HEK293 (cell line): ENCODE results near the gene LRP1B.

Experiments
- CTCF ChIA-PET: fragments of 350-600 bp; formaldehyde crosslinking; extraction: SDS; loops from one replicate; lab custom pipeline; 2021; ENCODE audit warnings: antibody characterized with exemption; lab: Yijun Ruan, JAX
- POLR2A ChIA-PET: fragments of 300-600 bp; formaldehyde crosslinking; extraction: SDS; loops from one replicate; lab custom pipeline; 2020; ENCODE audit warnings: antibody characterized with exemption, inconsistent platforms; lab: Yijun Ruan, JAX
- H3K27ac ChIP-seq: fragments of 200-500 bp; sonication (Bioruptor generic); 2 replicates; pipeline ENCODE4 v1.5.1; 2014; ENCODE audit warnings: low read depth, low read length, control low read depth, inconsistent platforms; ENCODE audit errors: extremely low read depth
- H3K36me3 ChIP-seq, 2 experiments: fragments of 200-500 bp in 1 of 2; sonication (Bioruptor generic) in 1 of 2; 1 replicate in 1 of 2; 2 replicates in 1 of 2; pipeline ENCODE4 v1.5.1; 2014 to 2017; ENCODE audit warnings: inconsistent platforms in 2 of 2, low read length in 2 of 2; ENCODE audit not compliant: control insufficient read depth in 2 of 2, insufficient read depth in 1 of 2
- H3K4me1 ChIP-seq: fragments of 200-500 bp; sonication (Bioruptor generic); 2 replicates; pipeline ENCODE4 v1.5.1; 2014; ENCODE audit warnings: mild to moderate bottlenecking, low read length, inconsistent platforms; ENCODE audit not compliant: control insufficient read depth, insufficient read depth
- H3K4me3 ChIP-seq: 2 replicates; pipeline ENCODE4 v1.5.1; 2011; ENCODE audit warnings: low read depth, mild to moderate bottlenecking, control low read depth, low read length, moderate library complexity
- H3K9me3 ChIP-seq: fragments of 200-500 bp; sonication (Bioruptor generic); 2 replicates; pipeline ENCODE4 v1.5.1; 2014; ENCODE audit warnings: low read depth, low read length, inconsistent platforms; ENCODE audit not compliant: control insufficient read depth, insufficient read depth
- IKZF3 ChIP-seq: fragments of 450-650 bp; IDR thresholded peaks from 2 replicates; pipeline ENCODE4 v1.5.0; 2018; ENCODE audit warnings: missing biosample characterization, mild to moderate bottlenecking, missing genetic modification characterization, moderate library complexity
- KLF7 ChIP-seq: fragments of 450-650 bp; formaldehyde crosslinking; IDR thresholded peaks from 2 replicates; pipeline ENCODE4 v1.5.1; 2016; ENCODE audit warnings: missing biosample characterization, missing genetic modification characterization, borderline replicate concordance
- MZF1 ChIP-seq: fragments of 450-650 bp; formaldehyde crosslinking; IDR thresholded peaks from 2 replicates; pipeline ENCODE4 v1.5.1; 2017; ENCODE audit warnings: missing biosample characterization, missing genetic modification characterization, borderline replicate concordance
- PRDM1 ChIP-seq: fragments of 450-650 bp; formaldehyde crosslinking; IDR thresholded peaks from 2 replicates; pipeline ENCODE4; 2016; ENCODE audit warnings: missing biosample characterization, missing genetic modification characterization
- PRDM6 ChIP-seq: fragments of 450-650 bp; formaldehyde crosslinking; IDR thresholded peaks from 2 replicates; pipeline ENCODE4 v1.5.1; 2017; ENCODE audit warnings: missing biosample characterization, missing genetic modification characterization
- REST ChIP-seq: fragments of 450-650 bp; formaldehyde crosslinking; IDR thresholded peaks from 2 replicates; pipeline ENCODE4 v1.5.1; 2016; ENCODE audit warnings: missing biosample characterization, missing genetic modification characterization
- SCRT1 ChIP-seq: fragments of 450-650 bp; formaldehyde crosslinking; IDR thresholded peaks from 2 replicates; pipeline ENCODE4 v1.5.1; 2016; ENCODE audit warnings: missing biosample characterization, missing genetic modification characterization, borderline replicate concordance
- YY1 ChIP-seq: fragments of 450-650 bp; formaldehyde crosslinking; IDR thresholded peaks from 2 replicates; pipeline ENCODE4 v1.5.1; 2018; ENCODE audit warnings: missing biosample characterization, missing genetic modification characterization
- ZBTB17 ChIP-seq: fragments of 450-650 bp; formaldehyde crosslinking; IDR thresholded peaks from 2 replicates; pipeline ENCODE4 v1.5.1; 2016; ENCODE audit warnings: missing biosample characterization, missing genetic modification characterization
- ZBTB21 ChIP-seq: fragments of 450-650 bp; formaldehyde crosslinking; IDR thresholded peaks from 2 replicates; pipeline ENCODE4 v1.5.1; 2017; ENCODE audit warnings: missing biosample characterization, missing genetic modification characterization
- ZBTB49 ChIP-seq: fragments of 450-650 bp; formaldehyde crosslinking; IDR thresholded peaks from 2 replicates; pipeline ENCODE4 v1.5.1; 2016; ENCODE audit warnings: missing biosample characterization, missing genetic modification characterization, low read depth
- ZBTB8A ChIP-seq: fragments of 450-650 bp; formaldehyde crosslinking; IDR thresholded peaks from 2 replicates; pipeline ENCODE4 v1.5.1; 2016; ENCODE audit warnings: missing biosample characterization, missing genetic modification characterization
- ZEB2 ChIP-seq: fragments of 450-650 bp; formaldehyde crosslinking; IDR thresholded peaks from 2 replicates; pipeline ENCODE4 v1.5.1; 2016; ENCODE audit warnings: missing biosample characterization, missing genetic modification characterization
- ZNF169 ChIP-seq: fragments of 450-650 bp; formaldehyde crosslinking; IDR thresholded peaks from 2 replicates; pipeline ENCODE4 v1.5.1; 2016; ENCODE audit warnings: missing biosample characterization, missing genetic modification characterization
- ZNF211 ChIP-seq: fragments of 450-650 bp; formaldehyde crosslinking; IDR thresholded peaks from 2 replicates; pipeline ENCODE4 v1.5.1; 2016; ENCODE audit warnings: low read depth, missing biosample characterization, missing genetic modification characterization
- ZNF239 ChIP-seq: fragments of 450-650 bp; formaldehyde crosslinking; IDR thresholded peaks from 2 replicates; pipeline ENCODE4 v1.5.1; 2016; ENCODE audit warnings: missing biosample characterization, missing genetic modification characterization
- ZNF311 ChIP-seq: fragments of 450-650 bp; formaldehyde crosslinking; IDR thresholded peaks from 2 replicates; pipeline ENCODE4 v1.5.1; 2017; ENCODE audit warnings: missing biosample characterization, missing genetic modification characterization, borderline replicate concordance
- ZNF362 ChIP-seq: fragments of 450-650 bp; formaldehyde crosslinking; IDR thresholded peaks from 2 replicates; pipeline ENCODE4 v1.5.1; 2016; ENCODE audit warnings: missing biosample characterization, missing genetic modification characterization
- ZNF416 ChIP-seq: fragments of 450-650 bp; formaldehyde crosslinking; IDR thresholded peaks from 2 replicates; pipeline ENCODE4 v1.5.1; 2016; ENCODE audit warnings: missing biosample characterization, missing genetic modification characterization
- ZNF433 ChIP-seq: fragments of 450-650 bp; formaldehyde crosslinking; IDR thresholded peaks from 2 replicates; pipeline ENCODE4 v1.5.1; 2016; ENCODE audit warnings: missing biosample characterization, missing genetic modification characterization, low read depth
- ZNF473 ChIP-seq: fragments of 450-650 bp; formaldehyde crosslinking; IDR thresholded peaks from 2 replicates; pipeline ENCODE4 v1.5.1; 2017; ENCODE audit warnings: missing biosample characterization, missing genetic modification characterization
- ZNF48 ChIP-seq: fragments of 450-650 bp; formaldehyde crosslinking; IDR thresholded peaks from 2 replicates; pipeline ENCODE4 v1.5.1; 2016; ENCODE audit warnings: missing biosample characterization, missing genetic modification characterization
- ZNF510 ChIP-seq: fragments of 450-650 bp; formaldehyde crosslinking; IDR thresholded peaks from 2 replicates; pipeline ENCODE4 v1.5.1; 2018; ENCODE audit warnings: mild to moderate bottlenecking, missing genetic modification characterization, missing biosample characterization; ENCODE audit not compliant: insufficient replicate concordance
- ZNF530 ChIP-seq: fragments of 450-650 bp; formaldehyde crosslinking; IDR thresholded peaks from 2 replicates; pipeline ENCODE4 v1.5.1; 2016; ENCODE audit warnings: low read depth, missing biosample characterization, missing genetic modification characterization
- ZNF549 ChIP-seq: fragments of 450-650 bp; IDR thresholded peaks from 2 replicates; pipeline ENCODE4 v1.5.1; 2018; ENCODE audit warnings: missing biosample characterization, missing genetic modification characterization, mild to moderate bottlenecking, inconsistent platforms, moderate library complexity
- ZNF621 ChIP-seq: fragments of 450-650 bp; formaldehyde crosslinking; IDR thresholded peaks from 2 replicates; pipeline ENCODE4 v1.5.1; 2017; ENCODE audit warnings: missing biosample characterization, missing genetic modification characterization
- ZNF704 ChIP-seq: fragments of 450-650 bp; formaldehyde crosslinking; IDR thresholded peaks from 2 replicates; pipeline ENCODE4 v1.5.1; 2016; ENCODE audit warnings: missing biosample characterization, missing genetic modification characterization
- ZNF76 ChIP-seq: fragments of 450-650 bp; formaldehyde crosslinking; IDR thresholded peaks from 2 replicates; pipeline ENCODE4; 2016; ENCODE audit warnings: low read depth, missing biosample characterization, missing genetic modification characterization, borderline replicate concordance
- ZNF791 ChIP-seq: fragments of 450-650 bp; formaldehyde crosslinking; IDR thresholded peaks from 2 replicates; pipeline ENCODE4 v1.5.1; 2016; ENCODE audit warnings: missing biosample characterization, missing genetic modification characterization

The LRP1B gene

GRCh38 chr2:141021109-141021508 lies 1109.7 kb downstream of the LRP1B start:
- Histone ChIP-seq H3K9me3 (no peaks in the 10 kb centered on the region), H3K36me3 (no peaks in the 10 kb centered on the region), H3K4me3 (no peak overlapping the region), H3K4me1 (no peaks in the 10 kb centered on the region), H3K27ac (no peak overlapping the region)
- ChIA-PET CTCF (no interaction called here), POLR2A (no interaction called here)
- TF ChIP-seq ZNF211 (tag by site-specific recombination) = no peak
- TF ChIP-seq YY1 (tag by site-specific recombination) = no peak
- TF ChIP-seq ZNF169 = no peak
- TF ChIP-seq ZNF549 (tag by site-specific recombination) = no peak
- TF ChIP-seq ZNF362 = no peak
- no peak for TF ChIP-seq ZNF791 (tag by site-specific recombination)
- no peak for TF ChIP-seq ZNF76
- no peak for TF ChIP-seq ZBTB17 (tag by site-specific recombination)
- TF ChIP-seq MZF1 (tag by site-specific recombination) = no peak
- TF ChIP-seq ZNF621 = no peak
- no peak for TF ChIP-seq ZNF311 (tag by site-specific recombination)
- no peak for TF ChIP-seq ZNF530 (tag by site-specific recombination)
- no peak for TF ChIP-seq KLF7 (tag by site-specific recombination)
- TF ChIP-seq ZNF704 = no peak
- TF ChIP-seq ZNF510 (tag by site-specific recombination) = no peak
- TF ChIP-seq ZBTB49 (tag by site-specific recombination) = no peak

GRCh38 chr2:141020346-141020745 lies 1110.5 kb downstream of the LRP1B start:
- Histone ChIP-seq H3K27ac (no peak overlapping the region), H3K4me1 (no peaks in the 10 kb centered on the region), H3K36me3 (no peaks in the 10 kb centered on the region), H3K9me3 (no peaks in the 10 kb centered on the region), H3K4me3 (no peak overlapping the region)
- POLR2A ChIA-PET = no interaction called here
- CTCF ChIA-PET = interaction anchor here (0.6 kb wide), 1 partner anchor 589 kb away, joined by 4 read pairs; no protein-coding TSS in a partner anchor
- no peak for TF ChIP-seq ZEB2 (tag by site-specific recombination)
- no peak for TF ChIP-seq IKZF3 (tag by site-specific recombination)
- no peak for TF ChIP-seq ZBTB8A
- no peak for TF ChIP-seq ZNF433
- no peak for TF ChIP-seq ZNF473 (tag by site-specific recombination)
- TF ChIP-seq PRDM6 = no peak
- TF ChIP-seq ZBTB21 = no peak
- no peak for TF ChIP-seq ZNF416 (tag by site-specific recombination)
- TF ChIP-seq ZNF239 = no peak
- no peak for TF ChIP-seq PRDM1
- no peak for TF ChIP-seq ZNF48 (tag by site-specific recombination)
- TF ChIP-seq REST (tag by site-specific recombination) = no peak
- TF ChIP-seq SCRT1 = no peak
